Adrenal gland (tissue), 12 donors: ENCODE data around the gene KCTD20. TPM values are rescaled to one million over a fixed set of nuclear protein-coding genes. Genes with fewer than 3 reads are reported as not detected.
"Not testable (repeated sequence)": the region's sequence is repeated elsewhere in the genome, so short reads cannot be mapped to it uniquely, and the experiment has no call there.

Experiments used
- DNase-seq, 7 donors: peaks; one replicate each; pipeline ENCODE4 v3.0.0-alpha.2; 2019 to 2020
- H3K27ac ChIP-seq, 5 donors: fragments of 200-600 bp; sonication (generic) in 4 of 5; 1 replicate in 3 of 5; 2 replicates in 2 of 5; pipeline versions ENCODE4 v1.5.1 to v1.8.0; 2016 to 2020; ENCODE audit warnings: mild to moderate bottlenecking in 1 of 5
- H3K27me3 ChIP-seq: fragments of 200-600 bp; 2 replicates; pipeline ENCODE4 v1.8.0; 2021
- H3K36me3 ChIP-seq, 2 donors: fragments of 200-600 bp; replicated peaks in 1 of 2; 1 replicate in 1 of 2; 2 replicates in 1 of 2; pipeline versions ENCODE4 v1.5.1 to v1.8.0; 2018 to 2022
- H3K4me1 ChIP-seq, 2 donors: fragments of 200-600 bp; replicated peaks in 1 of 2; 1 replicate in 1 of 2; 2 replicates in 1 of 2; pipeline versions ENCODE4 v1.5.1 to v1.8.0; 2018 to 2021
- H3K4me3 ChIP-seq, 4 donors: fragments of 200-600 bp; sonication (generic) in 3 of 4; one replicate each; pipeline ENCODE4 v1.5.1; 2016 to 2018
- H3K9me3 ChIP-seq, 3 donors: fragments of 200-600 bp; sonication (generic) in 1 of 3; replicated peaks in 1 of 3; 1 replicate in 2 of 3; 2 replicates in 1 of 3; pipeline versions ENCODE4 v1.5.1 to v1.8.0; 2016 to 2021
- CTCF ChIP-seq, 6 experiments: fragments of 450-650 bp in 4 of 6; fragments of 200-600 bp in 2 of 6; sonication (generic) in 1 of 6; IDR thresholded peaks; 1 replicate in 5 of 6; 2 replicates in 1 of 6; pipeline versions ENCODE4 v1.5.1 to v1.8.0; 2016 to 2021; ENCODE audit warnings: antibody characterized with exemption in 6 of 6, mild to moderate bottlenecking in 2 of 6, moderate library complexity in 1 of 6
- POLR2A ChIP-seq, 2 donors: fragments of 450-650 bp; IDR thresholded peaks; one replicate each; pipeline ENCODE4 v1.6.1; 2017; ENCODE audit warnings: antibody characterized with exemption in 2 of 2, mild to moderate bottlenecking in 2 of 2, moderate library complexity in 1 of 2
- WGBS, 4 donors: extraction: QIAGEN DNeasy Blood & Tissue Kit in 2 of 4; methylation state at CpG; one replicate each; pipeline versions ENCODE4 v1.1.5 to v1.1.7; 2013 to 2017; 5-methylcytosine and 5-hydroxymethylcytosine counted together
- intact Hi-C, 2 donors: fragments of 100-400 bp; cut with DNase I; formaldehyde crosslinking; loops; one replicate each; pipeline versions ENCODE4 v1.14.1 to v1.15.0; 2022 to 2023
- polyA plus RNA-seq, 3 donors: library from polyadenylated mRNA; stranded (reverse); fragments of 200-250 nt in 2 of 3; fragments of 350-450 nt in 1 of 3; fragmentation: Illumina TruSeq in 1 of 3; extraction: RNeasy Lipid Tissue Mini Kit (QIAGEN cat#74804) in 1 of 3; gene quantifications; one replicate each; pipeline ENCODE4 v1.2.3, GENCODE V29; 2013 to 2014
- total RNA-seq, 9 donors: library from RNA; depleted of rRNA in 4 of 9; stranded (reverse); fragments of >200 nt in 4 of 9; fragments of 120-200 nt in 1 of 9; fragmentation: NEBNext Ultra II Directional in 1 of 9; extraction: Animal tissue kit (Norgen Biotek cat#: 25700) in 1 of 9; gene quantifications; one replicate each; pipeline versions ENCODE4 v1.1.0 to v1.2.4, GENCODE V29; 2013 to 2023
- donor health status: healthy with polysubstance abuse.
- donor health status: Bipolar disorder and iron deficiency.
- donor health status: DM: yes; HTN: yes; CAD: no.
- donor health status: DM: no; HTN: no; CAD: no.
- donor health status: DM: no; HTN: no; CAD: no.
- donor health status: DM: yes; HTN: yes; CAD: no.

The KCTD20 gene
- total and polyA plus RNA-seq, 12 donors: 15.3 to 78.0 (median 54.4) TPM

DNA sequence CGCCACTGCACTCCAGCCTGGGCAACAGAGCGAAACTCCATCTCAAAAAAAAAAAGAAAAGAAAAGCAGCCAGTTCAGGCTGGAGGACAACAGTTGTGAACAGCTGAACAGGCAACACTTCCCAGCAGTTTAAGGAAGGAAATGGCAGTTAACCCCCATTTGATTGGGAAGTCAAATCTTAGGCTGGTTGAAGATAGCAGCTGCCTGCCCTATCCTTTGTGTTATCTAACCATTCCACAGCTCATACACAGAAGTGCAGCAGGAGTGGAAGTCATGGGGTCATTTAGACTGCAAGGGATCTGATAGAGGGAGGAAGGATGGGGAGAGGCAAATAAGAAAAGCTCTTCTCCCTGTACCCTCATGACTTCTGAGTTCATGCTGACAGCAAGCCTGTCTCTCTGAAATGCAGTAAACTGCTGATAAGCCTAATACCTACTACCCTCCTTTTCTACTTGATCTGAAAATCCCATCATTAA is 35.3 kb downstream of the KCTD20 start:
- no peak for DNase-seq
- no peaks in the 10 kb centered on the region for H3K9me3 ChIP-seq
- no peaks in the 10 kb centered on the region for H3K27me3 ChIP-seq
- H3K27ac ChIP-seq: no peak overlapping the region
- peaks cover 0 to 32% of the 10 kb centered on the region in 2 donors for H3K36me3 ChIP-seq
- WGBS, 4 donors: 83 to 92% (median 88%) methylated on average over 2 of the region's 2 CpGs
- H3K4me3 ChIP-seq: no peak overlapping the region
- TF ChIP-seq CTCF (IDR thresholded peaks at IDR 0.05) (no peak), POLR2A (IDR thresholded peaks at IDR 0.05) (no peak)
- no peaks in the 10 kb centered on the region for H3K4me1 ChIP-seq
- intact Hi-C loops: no loop called here

DNA sequence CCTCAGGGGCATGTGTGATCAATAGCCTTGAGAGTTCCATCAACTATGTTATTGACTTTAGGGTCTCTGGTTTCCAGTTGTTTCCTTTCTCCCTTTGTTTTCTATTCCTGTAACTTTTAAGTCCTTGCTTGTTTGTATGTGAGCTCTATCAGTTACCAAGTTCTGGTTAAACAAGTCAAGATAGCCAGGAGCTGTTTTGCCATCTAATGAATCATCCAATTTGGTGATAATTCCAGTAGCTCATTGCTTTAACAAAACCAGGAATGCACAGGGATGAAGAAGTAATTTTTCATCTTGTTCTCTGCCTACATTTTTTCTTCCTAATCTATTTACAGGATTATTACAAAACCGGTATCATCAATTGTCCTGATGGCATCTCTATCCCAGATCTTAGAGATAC is 36.5 kb downstream of the KCTD20 start:
- H3K9me3 ChIP-seq: no peaks in the 10 kb centered on the region

DNA sequence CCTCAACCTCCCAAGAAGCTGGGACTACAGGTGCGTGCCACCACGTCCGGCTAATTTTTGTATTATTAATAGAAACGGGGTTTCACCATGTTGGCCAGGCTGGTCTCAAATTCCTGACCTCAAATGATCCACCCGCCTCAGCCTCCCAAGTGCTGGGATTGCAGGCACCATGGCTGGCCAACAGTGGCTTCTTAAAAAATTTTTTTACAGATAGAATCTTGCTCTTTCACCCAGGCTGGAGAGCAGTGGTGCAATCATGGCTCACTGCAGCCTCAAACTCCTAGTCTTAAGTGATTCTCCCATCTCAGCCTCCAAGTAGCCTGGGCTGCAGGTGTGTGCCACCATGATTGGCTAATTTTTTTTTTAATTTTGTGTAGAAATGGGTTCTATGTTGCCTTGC is 40.5 kb downstream of the KCTD20 start:
- H3K9me3 ChIP-seq, intact Hi-C loops, H3K27ac ChIP-seq, H3K4me1 ChIP-seq, H3K27me3 ChIP-seq, H3K4me3 ChIP-seq, DNase-seq: not testable (repeated sequence)
- peaks cover 0 to 50% of the 10 kb centered on the region in 2 donors for H3K36me3 ChIP-seq
- 90 to 97% (median 93%) methylated on average over 5 of the region's 5 CpGs for WGBS, 4 donors

More for the DNA sequence above, 36.5 kb downstream of the KCTD20 start:
- TF ChIP-seq POLR2A (IDR thresholded peaks at IDR 0.05) (no peak), CTCF (IDR thresholded peaks at IDR 0.05) (no peak)
- Histone ChIP-seq H3K27me3 (no peaks in the 10 kb centered on the region), H3K4me1 (no peaks in the 10 kb centered on the region), H3K27ac (no peak overlapping the region), H3K36me3 (peaks cover 0 to 26% of the 10 kb centered on the region in 2 donors), H3K4me3 (no peak overlapping the region)
- intact Hi-C loops: no loop called here
- WGBS, 4 donors: 82 to 90% (median 86%) methylated on average over 1 of the region's 1 CpG
- DNase-seq: no peak

GRCh38 chr6:36484736-36485135 is 41.9 kb downstream of the KCTD20 start:
- Histone ChIP-seq H3K36me3 (peaks cover 0 to 49% of the 10 kb centered on the region in 2 donors), H3K4me1 (peaks cover 0 to 18% of the 10 kb centered on the region in 2 donors), H3K4me3 (no peak overlapping the region), H3K27ac (no peak overlapping the region), H3K9me3 (no peaks in the 10 kb centered on the region), H3K27me3 (no peaks in the 10 kb centered on the region)
- WGBS, 4 donors: 85 to 97% (median 88%) methylated on average over 5 of the region's 5 CpGs
- DNase-seq: no peak
- intact Hi-C loops: no loop called here
- TF ChIP-seq CTCF (IDR thresholded peaks at IDR 0.05) (no peak), POLR2A (IDR thresholded peaks at IDR 0.05) (no peak)

DNA sequence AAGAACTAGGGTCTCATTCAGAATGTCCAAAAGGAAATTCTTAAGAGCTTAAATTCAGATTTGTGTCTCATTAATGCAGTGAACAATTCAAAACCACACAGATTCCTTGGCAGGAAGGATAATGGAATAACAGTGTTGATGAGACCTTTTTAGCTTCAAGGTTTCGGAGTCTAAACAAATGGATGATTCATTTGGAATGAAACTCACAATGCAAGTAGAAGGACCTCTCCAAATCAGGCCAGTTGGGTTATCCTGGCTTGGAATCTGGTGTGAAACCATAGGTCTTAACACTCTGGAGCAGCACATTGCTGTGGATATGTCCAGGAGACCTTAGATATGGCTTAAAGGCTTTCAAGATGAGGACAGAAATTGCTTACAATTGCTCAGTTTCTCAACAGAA is 44.9 kb downstream of the KCTD20 start:
- Histone ChIP-seq H3K36me3 (peaks cover 0 to 24% of the 10 kb centered on the region in 2 donors), H3K4me3 (no peak overlapping the region), H3K27ac (no peak overlapping the region), H3K27me3 (no peaks in the 10 kb centered on the region), H3K4me1 (peaks cover 0 to 18% of the 10 kb centered on the region in 2 donors), H3K9me3 (no peaks in the 10 kb centered on the region)
- DNase-seq: no peak
- TF ChIP-seq POLR2A (IDR thresholded peaks at IDR 0.05) (no peak), CTCF (IDR thresholded peaks at IDR 0.05) (no peak)
- WGBS, 4 donors: 68 to 87% (median 76%) methylated on average over 1 of the region's 1 CpG
- intact Hi-C loops: no loop called here
